GM18519 (cell line): ENCODE data around the gene RTP5.

Source experiments
- ATAC-seq: cut with Tn5 transposase; IDR thresholded peaks from one replicate; pipeline ENCODE4 v1.9.1; 2021; ENCODE audit warnings: mild to moderate bottlenecking, moderate library complexity; ENCODE audit not compliant: unreplicated experiment, low FRiP score

Gene RTP5

GRCh38 chr2:241857041-241857541, 12.4 kb upstream of the RTP5 start:
- ATAC-seq = no peak

- ATAC-seq = no peak
Measured at GRCh38 chr2:241857572-241858121, 11.9 kb upstream of the RTP5 start.

- ATAC-seq = no peak
Measured at GRCh38 chr2:241858206-241859016, 11.1 kb upstream of the RTP5 start, which contains the start of gene PDCD1. Gene PDCD1 (minus strand): TSS chr2:241858894. CDS start chr2:241858838, 56 bp downstream.

- no peak for ATAC-seq
Measured at GRCh38 chr2:241859017-241859435, 10.5 kb upstream of the RTP5 start.

- ATAC-seq = no peak
Measured at GRCh38 chr2:241859436-241860183, 9.9 kb upstream of the RTP5 start.

GRCh38 chr2:241860184-241861078, 9.1 kb upstream of the RTP5 start:
- no peak for ATAC-seq

- no peak for ATAC-seq
Measured at GRCh38 chr2:241861264-241861663, 8.3 kb upstream of the RTP5 start.

GRCh38 chr2:241862093-241862492, 7.4 kb upstream of the RTP5 start:
- ATAC-seq = no peak

GRCh38 chr2:241862775-241863535, 6.6 kb upstream of the RTP5 start:
- ATAC-seq = no peak

- ATAC-seq = no peak
Measured at GRCh38 chr2:241863536-241863954, 6.0 kb upstream of the RTP5 start.

GRCh38 chr2:241864168-241864849, 5.2 kb upstream of the RTP5 start:
- ATAC-seq = no peak

- no peak for ATAC-seq
Measured at GRCh38 chr2:241864850-241865213, 4.7 kb upstream of the RTP5 start.

GRCh38 chr2:241865416-241865956, 4.0 kb upstream of the RTP5 start:
- ATAC-seq = no peak

GRCh38 chr2:241865957-241866789, 3.4 kb upstream of the RTP5 start:
- ATAC-seq = no peak

- no peak for ATAC-seq
Measured at GRCh38 chr2:241866790-241867645, 2.5 kb upstream of the RTP5 start.

GRCh38 chr2:241867776-241868420, 1.6 kb upstream of the RTP5 start:
- no peak for ATAC-seq
